Uterus (tissue), 4 donors: ENCODE results near the gene KITLG. TPM values are rescaled to one million over a fixed set of nuclear protein-coding genes. Genes with fewer than 3 reads are reported as not detected.

Experiments
- DNase-seq, 2 donors: peaks; one replicate each; pipeline ENCODE4 v3.0.0-alpha.2; 2019 to 2020
- H3K27ac ChIP-seq, 2 donors: fragments of 200-600 bp; sonication (generic); 1 replicate in 1 of 2; 2 replicates in 1 of 2; pipeline ENCODE4 v1.5.1; 2016 to 2018
- H3K27me3 ChIP-seq, 2 donors: fragments of 200-600 bp; sonication (generic); one replicate each; pipeline ENCODE4 v1.5.1; 2018 to 2019; ENCODE audit warnings: control low read depth in 1 of 2
- H3K36me3 ChIP-seq, 2 donors: fragments of 200-600 bp; sonication (generic); one replicate each; pipeline ENCODE4 v1.5.1; 2019; ENCODE audit warnings: control low read depth in 1 of 2
- H3K4me1 ChIP-seq, 2 donors: fragments of 200-600 bp; sonication (generic); one replicate each; pipeline ENCODE4 v1.5.1; 2018 to 2019; ENCODE audit warnings: control low read depth in 1 of 2
- H3K4me3 ChIP-seq, 2 donors: fragments of 200-600 bp; sonication (generic); 1 replicate in 1 of 2; 2 replicates in 1 of 2; pipeline ENCODE4 v1.5.1; 2018 to 2019; ENCODE audit warnings: mild to moderate bottlenecking in 1 of 2
- H3K9me3 ChIP-seq, 2 donors: fragments of 200-600 bp; sonication (generic); one replicate each; pipeline ENCODE4 v1.5.1; 2019; ENCODE audit warnings: control low read depth in 1 of 2
- CTCF ChIP-seq, 4 experiments: fragments of 200-600 bp in 2 of 4; fragments of 450-650 bp in 2 of 4; sonication (generic) in 2 of 4; IDR thresholded peaks; one replicate each; pipeline ENCODE4 v1.5.1; 2016 to 2019; ENCODE audit warnings: antibody characterized with exemption in 4 of 4, mild to moderate bottlenecking in 2 of 4, moderate library complexity in 1 of 4
- POLR2A ChIP-seq, 2 donors: fragments of 450-650 bp; IDR thresholded peaks; one replicate each; pipeline ENCODE4 v1.6.1; 2016; ENCODE audit warnings: antibody characterized with exemption in 2 of 2, mild to moderate bottlenecking in 1 of 2, moderate library complexity in 1 of 2
- intact Hi-C: fragments of 100-400 bp; cut with DNase I; formaldehyde crosslinking; loops from one replicate; pipeline ENCODE4 v1.15.1; 2023; ENCODE audit warnings: low total_unique reads
- total RNA-seq, 4 donors: library from RNA; depleted of rRNA in 3 of 4; stranded (reverse); fragments of >200 nt in 3 of 4; gene quantifications; one replicate each; pipeline versions ENCODE4 v1.1.0 to v1.2.4, GENCODE V29; 2014 to 2023
- donor health status: DM: yes; HTN: yes; CAD: no.

The KITLG gene
- total RNA-seq, 4 donors from 2014 or later: 19.0 to 51.2 (median 35.8) TPM

GRCh38 chr12:88472775-88473174 lies 107.5 kb downstream of the KITLG start:
- H3K4me3 ChIP-seq: no peak overlapping the region
- intact Hi-C loops: no loop called here
- no peaks in the 10 kb centered on the region for H3K36me3 ChIP-seq
- no peak for DNase-seq
- H3K27me3 ChIP-seq: no peaks in the 10 kb centered on the region
- H3K27ac ChIP-seq: no peak overlapping the region
- H3K4me1 ChIP-seq: no peaks in the 10 kb centered on the region
- TF ChIP-seq CTCF (IDR thresholded peaks at IDR 0.05): no peak
- TF ChIP-seq POLR2A (IDR thresholded peaks at IDR 0.05): no peak
- no peaks in the 10 kb centered on the region for H3K9me3 ChIP-seq

GRCh38 chr12:88472248-88472647 lies 108.0 kb downstream of the KITLG start:
- Histone ChIP-seq H3K4me1 (no peaks in the 10 kb centered on the region), H3K4me3 (no peak overlapping the region), H3K27me3 (no peaks in the 10 kb centered on the region), H3K9me3 (no peaks in the 10 kb centered on the region), H3K36me3 (no peaks in the 10 kb centered on the region), H3K27ac (no peak overlapping the region)
- DNase-seq: no peak
- intact Hi-C loops: no loop called here
- TF ChIP-seq POLR2A (IDR thresholded peaks at IDR 0.05): no peak
- no peak for TF ChIP-seq CTCF (IDR thresholded peaks at IDR 0.05)

GRCh38 chr12:88471331-88472045 lies 108.8 kb downstream of the KITLG start:
- no peaks in the 10 kb centered on the region for H3K9me3 ChIP-seq
- H3K27me3 ChIP-seq: no peaks in the 10 kb centered on the region
- no peak overlapping the region for H3K4me3 ChIP-seq
- DNase-seq: no peak
- intact Hi-C loops: no loop called here
- no peaks in the 10 kb centered on the region for H3K36me3 ChIP-seq
- no peak overlapping the region for H3K27ac ChIP-seq
- TF ChIP-seq CTCF (IDR thresholded peaks at IDR 0.05): no peak
- TF ChIP-seq POLR2A (IDR thresholded peaks at IDR 0.05): no peak
- H3K4me1 ChIP-seq: no peaks in the 10 kb centered on the region

- intact Hi-C loops: no loop called here
- DNase-seq: no peak
- H3K27ac ChIP-seq: no peak overlapping the region
Observed at GRCh38 chr12:88469154-88469553, 111.1 kb downstream of the KITLG start.

More at GRCh38 chr12:88469154-88469553, 111.1 kb downstream of the KITLG start:
- H3K36me3 ChIP-seq: no peaks in the 10 kb centered on the region
- H3K4me3 ChIP-seq: no peak overlapping the region
- H3K9me3 ChIP-seq: no peaks in the 10 kb centered on the region
- no peaks in the 10 kb centered on the region for H3K4me1 ChIP-seq
- H3K27me3 ChIP-seq: no peaks in the 10 kb centered on the region
- TF ChIP-seq POLR2A (IDR thresholded peaks at IDR 0.05): no peak
- TF ChIP-seq CTCF (IDR thresholded peaks at IDR 0.05): no peak
